LNCaP clone FGC (cell line): ENCODE data around the gene PROM1.

Source experiments
- DNase-seq: peaks from one replicate; pipeline ENCODE4 v3.0.0-alpha.2; 2011; ENCODE audit warnings: low read depth
- H3K4me3 ChIP-seq: 2 replicates; pipeline ENCODE4 v1.5.1; 2011; ENCODE audit warnings: mild to moderate bottlenecking, low read depth, low read length, control low read depth
- CTCF ChIP-seq: IDR thresholded peaks from 2 replicates; pipeline ENCODE4 v1.5.1; 2012; ENCODE audit warnings: mild to moderate bottlenecking; ENCODE audit not compliant: control insufficient read depth, insufficient read depth; ENCODE audit errors: extremely low read depth

PROM1 gene

GRCh38 chr4:16055471-16055870 is 28.4 kb downstream of the PROM1 start:
- no peak for TF ChIP-seq CTCF
- no peak overlapping the region for H3K4me3 ChIP-seq
- DNase-seq, result no peak

- no peak for TF ChIP-seq CTCF
- DNase-seq, result no peak
- no peak overlapping the region for H3K4me3 ChIP-seq
Observed at GRCh38 chr4:16052939-16053338, 30.9 kb downstream of the PROM1 start.

- no peak for TF ChIP-seq CTCF
- no peak for DNase-seq
- H3K4me3 ChIP-seq, result no peak overlapping the region
Observed at GRCh38 chr4:16051980-16052379, 31.8 kb downstream of the PROM1 start.

GRCh38 chr4:16051132-16051531 is 32.7 kb downstream of the PROM1 start:
- TF ChIP-seq CTCF, result no peak
- DNase-seq, result no peak
- H3K4me3 ChIP-seq, result no peak overlapping the region

- no peak for TF ChIP-seq CTCF
- no peak for DNase-seq
- H3K4me3 ChIP-seq, result no peak overlapping the region
Observed at GRCh38 chr4:16050669-16051068, 33.2 kb downstream of the PROM1 start.

- no peak for DNase-seq
- TF ChIP-seq CTCF, result no peak
- H3K4me3 ChIP-seq, result no peak overlapping the region
Observed at GRCh38 chr4:16048619-16049419, 35.0 kb downstream of the PROM1 start.

GRCh38 chr4:16045687-16046086 is 38.1 kb downstream of the PROM1 start:
- no peak for TF ChIP-seq CTCF
- no peak for DNase-seq
- H3K4me3 ChIP-seq, result no peak overlapping the region
